ENCODE results near the gene NR2E3.

The NR2E3 gene

DNA sequence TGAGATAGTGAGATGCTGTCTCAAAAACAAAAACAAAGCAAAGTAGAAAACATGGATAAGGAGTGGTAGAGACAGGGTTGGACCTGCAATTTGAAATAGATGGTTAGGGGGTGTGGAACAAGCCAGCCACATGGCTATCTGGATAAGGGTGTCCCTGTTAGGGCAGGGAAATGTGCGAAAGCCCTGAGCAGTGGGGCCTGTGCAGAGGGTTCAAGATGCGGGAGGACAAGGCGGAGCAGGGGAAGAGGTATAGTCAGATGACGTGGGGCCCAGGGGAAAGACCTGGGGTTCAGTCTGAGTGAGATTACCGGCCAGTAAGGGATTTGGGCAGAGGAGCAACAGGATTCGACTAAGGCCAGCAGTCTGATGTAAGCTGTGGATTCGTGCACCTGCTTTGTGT, 18.4 kb upstream of the NR2E3 start:
- DNase-seq (ENCODE audit: low spot score): no peak

DNA sequence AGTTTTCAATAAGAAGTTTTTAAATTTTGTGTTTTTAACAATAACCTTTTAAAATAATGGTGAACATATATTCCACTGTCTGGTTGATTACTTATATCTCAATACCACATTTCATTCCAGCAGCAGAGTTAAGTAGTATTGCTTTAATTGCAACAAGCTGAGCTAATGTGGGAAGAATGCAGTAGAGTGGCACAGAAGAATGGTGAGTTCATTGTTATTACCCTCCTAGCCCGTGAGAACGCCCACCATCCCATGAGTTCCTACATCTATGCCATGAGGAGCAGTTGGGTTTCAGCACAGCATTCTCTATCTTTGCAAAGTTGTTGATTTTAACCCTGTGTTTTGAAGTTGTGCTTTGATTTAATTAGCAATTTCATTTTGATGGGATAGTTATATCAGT, 17.8 kb upstream of the NR2E3 start:
- DNase-seq (ENCODE audit: low spot score): no peak

DNA sequence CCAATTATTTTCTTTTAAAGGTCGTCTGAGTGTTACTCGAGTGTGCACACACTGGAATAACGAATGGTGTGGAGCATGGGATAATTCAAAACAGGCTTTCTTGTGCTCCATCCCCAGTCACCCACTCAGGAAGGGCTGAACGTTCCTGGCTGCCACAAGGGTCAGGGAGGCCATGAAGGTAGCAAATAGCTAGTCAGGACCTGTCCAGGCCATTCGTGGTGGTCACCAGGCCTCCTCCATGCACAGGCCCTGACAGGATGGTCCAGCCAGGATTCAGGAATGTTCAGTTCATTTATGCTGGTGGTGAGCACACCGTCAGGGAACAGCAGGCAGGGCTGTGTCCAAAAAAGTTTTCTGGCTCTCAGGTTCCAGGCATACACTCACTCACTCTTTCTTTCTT, 11.7 kb upstream of the NR2E3 start:
- DNase-seq (ENCODE audit: low spot score): no peak

DNA sequence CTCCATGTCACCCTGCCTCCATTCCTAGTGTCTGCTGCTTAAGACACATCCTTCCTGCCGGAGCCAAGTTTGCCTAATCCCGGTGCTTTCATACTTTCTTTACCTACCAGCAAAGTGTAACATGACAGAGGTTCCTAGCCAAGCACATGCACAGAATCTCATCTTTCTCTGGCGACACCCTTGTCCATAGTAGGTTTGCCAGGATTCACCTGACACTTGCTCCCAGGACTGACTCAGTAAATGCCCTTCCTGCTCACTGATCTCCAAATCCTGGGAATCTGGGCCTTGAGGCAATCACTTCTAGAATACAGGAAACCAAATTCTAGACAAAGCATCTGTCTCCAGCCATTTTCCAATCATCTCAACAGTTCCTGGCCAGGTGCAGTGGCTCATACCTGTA, 10.2 kb upstream of the NR2E3 start:
- no peak for DNase-seq (ENCODE audit: low spot score)

DNA sequence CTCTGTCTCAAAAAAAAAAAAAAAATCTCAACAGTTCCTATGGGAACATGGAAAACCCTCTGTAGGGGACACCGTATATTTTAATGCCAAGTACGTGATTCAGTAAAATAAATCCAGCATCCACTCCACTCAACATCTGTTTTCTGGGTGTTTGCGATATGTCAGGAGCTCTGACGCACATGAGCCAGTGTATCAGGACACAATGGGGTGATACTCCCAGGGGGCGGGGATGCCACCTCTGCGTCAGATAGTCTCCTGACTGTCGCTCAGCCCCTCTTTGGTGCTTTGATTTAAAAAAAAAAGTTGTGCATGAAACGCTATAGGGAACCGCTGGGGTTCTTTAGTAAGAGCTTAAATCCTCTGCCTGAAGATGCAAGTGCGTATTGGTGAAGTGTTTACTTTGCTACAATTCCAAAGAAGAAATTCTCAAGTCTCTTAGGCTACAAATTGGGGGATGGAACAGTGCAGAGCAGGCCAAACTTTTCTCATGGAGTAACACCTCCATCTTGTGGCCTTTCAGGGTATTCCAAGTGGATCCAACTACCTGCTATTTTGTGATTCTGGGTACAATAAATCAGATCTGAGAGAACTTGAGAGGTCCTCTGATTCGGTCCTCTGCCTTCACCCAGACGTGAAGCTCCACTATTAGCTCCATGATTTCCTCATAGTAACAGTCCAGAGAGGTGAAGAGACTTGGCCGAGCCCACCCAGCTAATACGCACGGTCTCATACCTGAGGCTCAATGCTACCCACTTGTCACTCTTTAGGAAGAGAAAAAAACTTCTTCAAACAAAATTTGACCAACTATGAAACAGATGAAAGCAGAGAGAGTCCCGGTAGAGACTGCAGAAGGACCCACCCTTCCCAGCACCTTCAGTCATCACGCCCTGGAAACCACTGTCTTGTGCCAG, 9.3 kb upstream of the NR2E3 start:
- peak; percentile 45 for DNase-seq (ENCODE audit: low spot score)

DNA sequence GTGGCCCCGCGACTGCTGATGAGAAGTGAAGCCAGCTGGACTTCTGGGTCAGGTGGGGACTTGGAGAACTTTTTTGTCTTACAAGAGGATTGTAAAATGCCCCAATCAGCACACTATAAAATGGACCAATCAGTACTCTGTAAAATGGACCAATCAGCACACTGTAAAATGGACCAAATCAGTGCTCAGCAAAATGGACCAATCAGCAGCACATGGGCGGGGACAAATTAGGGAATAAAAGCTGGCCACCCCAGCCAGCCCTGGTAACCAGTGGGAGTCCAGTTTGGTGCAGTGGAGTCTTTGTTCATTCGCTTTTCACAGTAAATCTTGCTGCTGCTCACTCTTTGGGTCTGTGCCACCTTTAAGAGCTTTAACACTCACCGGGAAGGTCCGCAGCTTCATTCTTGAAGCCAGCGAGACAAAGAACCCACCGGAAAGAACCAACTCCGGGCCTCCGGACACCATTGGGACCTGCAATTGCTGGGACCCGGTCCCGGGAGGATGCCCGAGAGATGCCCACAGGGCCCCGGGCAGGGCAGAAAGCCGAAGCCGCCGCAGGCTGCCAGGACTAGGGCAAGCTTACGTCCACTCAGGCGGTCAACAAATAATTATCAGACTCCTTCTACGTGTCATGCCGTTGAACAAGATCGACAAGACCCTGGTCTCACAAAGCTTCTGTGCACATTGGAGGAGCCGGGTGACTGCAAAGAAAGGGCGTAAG, 8.3 kb upstream of the NR2E3 start:
- no peak for DNase-seq (ENCODE audit: low spot score)

DNA sequence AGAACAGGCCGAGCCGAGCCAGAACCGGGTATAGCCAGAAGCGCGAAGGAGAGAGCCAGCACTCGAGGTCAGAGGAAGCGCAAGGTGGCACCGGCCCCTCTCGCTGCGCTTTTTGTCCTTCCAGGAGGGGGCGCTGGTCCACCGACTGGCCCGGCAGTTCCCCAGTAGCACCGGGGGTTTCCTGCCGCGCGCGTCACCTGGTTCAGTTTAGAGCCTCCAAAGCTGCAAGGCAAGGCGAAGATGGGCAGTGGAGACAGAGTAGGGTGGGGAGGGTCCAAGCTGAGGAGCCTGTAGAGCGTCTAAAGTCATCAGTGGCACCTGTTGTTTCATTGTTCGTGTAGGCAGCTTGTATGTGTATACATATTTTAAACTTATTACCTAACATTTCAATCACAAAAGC, 7.6 kb upstream of the NR2E3 start:
- DNase-seq (ENCODE audit: low spot score): no peak

DNA sequence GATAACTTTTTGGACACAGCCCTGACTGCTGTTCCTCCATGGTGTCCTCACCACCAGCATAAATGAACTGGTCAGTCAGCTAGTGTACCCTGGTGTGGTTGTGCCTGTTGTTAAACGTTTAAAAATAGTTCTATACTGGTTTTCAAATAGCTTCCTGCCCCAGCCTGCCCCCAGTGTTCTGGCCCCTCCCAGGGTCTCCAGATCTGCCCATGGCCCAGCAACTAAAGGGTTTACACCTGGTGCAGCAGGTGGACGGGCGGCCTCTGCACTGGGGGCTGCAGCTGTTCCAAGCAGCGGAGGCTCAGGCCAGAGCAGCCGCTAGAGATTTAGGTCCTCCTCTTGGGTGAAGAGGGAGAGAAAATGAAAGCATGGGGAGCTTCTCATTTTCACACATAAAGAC, 6.1 kb upstream of the NR2E3 start:
- DNase-seq (ENCODE audit: low spot score): no peak

DNA sequence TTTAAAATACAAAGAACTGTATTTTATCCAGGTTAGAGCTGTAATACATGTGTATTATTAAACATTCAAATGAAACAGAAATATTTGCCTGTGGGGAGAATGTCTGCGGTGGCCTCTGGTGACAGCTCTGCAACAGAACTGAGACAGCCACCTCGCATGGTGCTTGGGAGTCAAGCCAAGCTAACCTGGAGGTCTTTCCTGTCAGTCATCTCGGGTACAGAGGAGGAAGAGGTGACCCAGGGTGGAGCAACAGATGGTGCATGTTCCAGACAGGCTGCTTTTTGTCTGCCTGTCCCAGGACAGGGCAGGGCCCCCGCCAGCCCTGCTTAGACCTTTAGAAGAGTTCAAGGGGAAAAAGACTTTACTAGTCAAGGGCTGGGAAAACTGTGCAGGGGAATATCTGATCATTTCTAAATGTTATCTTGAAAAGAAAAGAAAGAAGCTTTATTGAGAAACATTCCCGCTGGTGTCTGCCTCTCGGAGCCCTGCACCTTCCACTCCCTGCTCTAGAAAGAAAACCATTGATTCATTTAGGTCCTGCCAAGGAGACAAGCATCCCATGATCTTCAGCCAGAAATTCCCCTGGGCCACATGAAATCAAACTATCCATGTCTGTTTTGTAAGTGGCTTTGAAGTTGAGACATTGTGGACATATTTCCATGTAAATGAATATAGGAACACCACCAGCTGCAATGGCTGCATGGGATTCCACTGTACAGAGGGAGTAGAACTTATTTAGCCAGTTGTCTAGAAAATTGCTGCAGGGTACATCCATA, 5.5 kb upstream of the NR2E3 start:
- no peak for DNase-seq (ENCODE audit: low spot score)

DNA sequence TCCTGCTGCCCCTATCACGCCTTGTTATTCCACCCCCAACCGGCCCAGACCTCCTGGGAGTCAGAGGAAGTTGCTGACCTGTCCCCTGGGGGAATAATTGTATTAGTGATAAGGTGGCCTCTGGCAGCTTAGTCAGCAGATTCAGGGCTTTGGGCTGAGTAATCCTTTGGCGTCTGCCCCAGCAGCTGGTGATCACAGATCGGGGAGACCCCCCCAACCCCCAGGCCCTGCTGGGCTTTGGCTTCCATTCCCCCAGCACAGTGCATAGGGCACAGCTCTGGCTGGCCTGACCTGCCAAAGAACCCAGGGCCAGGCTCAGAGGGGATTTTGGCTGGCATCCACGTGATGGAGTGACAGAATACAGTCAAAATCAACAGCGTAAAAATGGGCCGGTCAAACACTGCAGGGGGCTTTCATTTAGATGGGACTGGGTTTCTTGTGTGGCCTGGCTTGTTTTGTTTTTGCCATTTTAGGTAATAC, 3.9 kb upstream of the NR2E3 start:
- no peak for DNase-seq (ENCODE audit: low spot score)

DNA sequence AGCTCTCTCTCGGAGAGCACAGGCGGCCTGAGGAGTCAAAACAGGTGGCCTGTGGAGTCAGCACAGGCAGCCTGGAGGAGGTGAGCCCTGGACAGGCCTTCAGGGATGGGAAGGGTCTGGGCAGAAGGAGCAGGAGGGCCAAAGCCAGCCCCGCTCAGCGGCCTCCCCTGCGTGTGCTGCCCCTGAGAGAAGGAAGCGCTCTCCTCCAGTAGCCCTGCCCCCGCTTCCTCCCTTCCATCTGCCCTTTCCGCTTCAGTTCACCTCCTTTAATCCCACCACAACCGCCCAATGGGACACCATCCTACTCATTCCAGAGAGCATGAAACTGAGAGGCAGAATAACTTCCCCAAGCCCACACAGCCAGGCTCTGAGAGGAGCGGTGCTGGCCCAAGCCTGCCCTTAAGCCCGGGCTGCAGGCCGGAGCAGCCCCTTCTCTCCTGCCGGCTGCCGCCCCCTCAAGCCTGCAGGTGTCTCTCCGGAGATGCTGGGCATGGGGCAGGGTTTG, 3.2 kb upstream of the NR2E3 start:
- no peak for DNase-seq (ENCODE audit: low spot score)

DNA sequence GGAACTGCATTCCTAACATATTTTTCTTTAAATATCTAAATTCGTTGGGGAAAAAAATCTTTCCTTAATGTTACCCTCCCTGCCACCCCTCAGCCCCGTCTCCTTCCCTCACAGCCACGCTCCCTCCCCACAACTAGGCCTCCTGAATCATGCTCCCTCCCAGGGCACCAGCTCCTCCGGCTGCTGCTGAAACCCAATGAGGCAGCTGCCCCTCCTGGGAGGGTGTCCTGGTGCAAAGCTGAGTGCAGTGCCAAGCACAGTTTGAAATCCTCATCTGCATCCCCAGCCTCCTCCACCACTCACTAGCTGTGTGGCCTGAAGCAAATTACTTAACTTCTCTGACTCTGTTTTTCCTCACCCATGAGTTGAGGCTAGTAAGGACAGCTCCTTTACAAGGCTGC, 2.7 kb upstream of the NR2E3 start:
- no peak for DNase-seq (ENCODE audit: low spot score)

DNA sequence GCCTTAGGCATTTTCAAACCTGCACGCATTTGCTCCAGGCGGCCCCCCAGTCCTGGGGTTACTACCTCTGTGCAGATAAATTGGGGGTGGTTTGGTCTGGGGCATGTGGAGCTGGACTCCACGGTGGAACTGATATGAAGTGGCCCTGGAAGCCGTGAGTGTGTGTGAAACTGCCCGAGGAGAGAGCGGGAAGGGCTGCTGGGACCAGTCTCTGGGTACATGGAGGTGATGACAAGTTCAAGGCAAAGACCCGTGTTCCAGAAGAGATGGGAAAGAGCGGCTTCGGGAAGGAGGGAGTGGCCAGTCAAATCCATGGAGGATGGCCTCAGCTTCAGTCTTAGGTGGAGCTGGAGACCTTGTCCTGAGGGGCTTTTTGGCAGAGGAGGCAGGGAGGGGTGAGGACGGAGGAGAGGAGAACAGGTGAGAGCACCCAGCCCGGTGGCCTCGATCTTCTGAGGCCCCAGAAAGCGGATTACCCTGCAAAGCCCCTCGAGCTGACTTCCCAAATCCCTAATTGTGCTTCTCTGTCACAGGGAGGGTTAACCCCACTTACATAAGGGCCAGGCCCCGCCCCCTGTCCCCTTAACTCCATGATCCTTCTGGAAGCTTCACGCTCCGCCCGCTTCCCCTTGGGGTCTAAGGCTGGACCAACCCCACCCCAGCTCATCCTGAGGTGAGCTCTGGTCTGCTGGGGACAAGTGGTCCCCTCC, 1.9 kb upstream of the NR2E3 start:
- DNase-seq (ENCODE audit: low spot score): no peak

DNA sequence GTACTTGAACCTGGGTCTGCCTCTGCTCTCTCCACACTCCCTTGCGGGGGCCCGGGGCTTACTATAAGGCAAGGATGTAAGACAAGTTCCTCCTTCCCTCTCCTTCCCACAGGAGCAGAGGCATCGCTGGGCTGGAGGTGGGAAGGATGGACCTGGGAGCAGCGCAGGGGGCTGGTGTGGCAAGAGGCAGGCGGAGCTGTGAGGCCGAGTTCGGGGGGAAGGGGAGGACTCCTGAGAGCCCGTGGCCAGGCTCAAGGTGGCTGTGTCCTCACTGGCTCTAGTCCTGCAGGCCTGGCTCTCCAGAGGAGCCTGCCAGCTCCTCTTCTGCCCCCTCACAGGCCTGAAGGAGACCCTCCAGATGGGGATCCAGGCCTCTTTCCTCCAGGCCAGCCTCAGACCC, 1.0 kb upstream of the NR2E3 start:
- DNase-seq (ENCODE audit: low spot score): no peak

DNA sequence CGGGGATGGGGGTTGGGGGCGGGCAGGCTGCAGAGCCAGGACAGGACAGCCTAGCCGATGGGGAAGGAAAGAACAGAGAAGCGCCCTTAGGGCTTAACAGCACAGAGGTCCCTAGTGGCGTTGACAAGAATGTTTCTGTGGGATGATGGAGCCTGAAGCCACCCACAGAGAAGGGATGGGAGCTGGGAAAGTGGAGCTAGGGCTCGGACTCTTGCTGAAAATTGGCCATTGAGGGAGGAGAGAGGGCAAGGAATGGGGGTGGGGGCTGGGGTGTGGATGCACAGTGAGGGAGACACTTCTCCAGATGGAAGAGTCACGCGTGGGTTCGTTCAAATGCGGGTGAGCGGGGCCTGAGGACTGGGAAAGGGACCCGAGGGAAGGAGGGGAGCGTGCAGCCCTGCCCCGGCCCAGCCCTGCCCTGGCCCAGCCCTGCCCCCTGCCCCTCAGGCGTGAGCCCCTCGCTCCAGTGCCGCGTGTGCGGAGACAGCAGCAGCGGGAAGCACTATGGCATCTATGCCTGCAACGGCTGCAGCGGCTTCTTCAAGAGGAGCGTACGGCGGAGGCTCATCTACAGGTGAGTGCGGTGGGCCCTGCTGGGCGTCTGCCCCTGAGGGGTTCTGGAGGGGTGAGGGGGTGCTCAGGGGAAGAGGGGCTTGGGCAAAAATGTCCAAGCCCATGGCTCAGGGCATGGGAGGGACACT, 832 bp downstream of the NR2E3 start:
- DNase-seq (ENCODE audit: low spot score): no peak

DNA sequence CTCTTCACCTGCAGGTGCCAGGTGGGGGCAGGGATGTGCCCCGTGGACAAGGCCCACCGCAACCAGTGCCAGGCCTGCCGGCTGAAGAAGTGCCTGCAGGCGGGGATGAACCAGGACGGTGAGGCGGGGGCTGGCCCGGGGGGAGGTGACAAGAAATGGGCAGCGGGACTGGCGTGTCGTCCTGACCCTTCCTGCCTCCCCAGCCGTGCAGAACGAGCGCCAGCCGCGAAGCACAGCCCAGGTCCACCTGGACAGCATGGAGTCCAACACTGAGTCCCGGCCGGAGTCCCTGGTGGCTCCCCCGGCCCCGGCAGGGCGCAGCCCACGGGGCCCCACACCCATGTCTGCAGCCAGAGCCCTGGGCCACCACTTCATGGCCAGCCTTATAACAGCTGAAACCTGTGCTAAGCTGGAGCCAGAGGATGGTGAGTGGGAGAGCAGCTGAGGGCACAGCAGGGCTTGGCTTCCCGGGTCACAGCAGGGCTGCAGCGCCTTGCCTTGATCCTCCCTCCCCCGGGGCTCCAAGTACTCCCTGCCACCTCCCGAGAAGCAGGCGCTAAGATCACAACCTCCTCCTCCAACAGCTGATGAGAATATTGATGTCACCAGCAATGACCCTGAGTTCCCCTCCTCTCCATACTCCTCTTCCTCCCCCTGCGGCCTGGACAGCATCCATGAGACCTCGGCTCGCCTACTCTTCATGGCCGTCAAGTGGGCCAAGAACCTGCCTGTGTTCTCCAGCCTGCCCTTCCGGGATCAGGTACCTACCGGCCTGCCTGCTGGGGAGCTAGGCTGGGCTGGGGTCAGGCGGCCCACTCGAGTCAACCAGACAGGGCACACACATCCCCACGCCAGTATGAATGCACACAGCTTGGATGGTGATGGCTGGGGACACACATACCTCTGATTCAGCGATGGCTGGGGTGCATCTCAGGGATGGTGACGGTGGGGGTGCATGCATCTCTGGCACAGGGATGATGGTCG, 1.7 kb downstream of the NR2E3 start:
- no peak for DNase-seq (ENCODE audit: low spot score)

DNA sequence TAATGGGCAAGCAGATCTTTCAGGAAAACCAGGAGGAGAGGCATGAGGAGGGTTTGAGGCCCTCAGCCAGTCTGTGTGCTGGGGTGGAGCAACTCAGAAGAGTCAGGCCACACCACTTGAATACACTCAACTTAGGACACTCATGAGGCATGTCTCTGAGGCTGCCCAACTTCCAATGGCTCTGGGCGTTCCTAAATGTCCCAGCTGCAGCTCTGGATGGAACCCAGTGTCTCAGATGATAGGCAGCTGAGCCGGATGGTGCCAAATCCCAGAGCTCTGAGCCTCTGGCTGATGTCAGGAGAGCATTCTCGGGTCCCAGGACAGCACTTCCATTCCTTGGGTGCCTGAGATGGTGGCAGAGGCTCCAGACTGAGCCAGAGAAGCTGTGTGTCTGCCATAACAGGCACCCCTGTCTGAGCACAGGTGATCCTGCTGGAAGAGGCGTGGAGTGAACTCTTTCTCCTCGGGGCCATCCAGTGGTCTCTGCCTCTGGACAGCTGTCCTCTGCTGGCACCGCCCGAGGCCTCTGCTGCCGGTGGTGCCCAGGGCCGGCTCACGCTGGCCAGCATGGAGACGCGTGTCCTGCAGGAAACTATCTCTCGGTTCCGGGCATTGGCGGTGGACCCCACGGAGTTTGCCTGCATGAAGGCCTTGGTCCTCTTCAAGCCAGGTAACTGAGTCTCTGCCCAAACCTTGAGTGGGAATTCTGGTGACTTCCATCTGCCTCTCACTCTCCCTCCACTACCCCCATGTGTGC, 2.8 kb downstream of the NR2E3 start:
- DNase-seq (ENCODE audit: low spot score): no peak

DNA sequence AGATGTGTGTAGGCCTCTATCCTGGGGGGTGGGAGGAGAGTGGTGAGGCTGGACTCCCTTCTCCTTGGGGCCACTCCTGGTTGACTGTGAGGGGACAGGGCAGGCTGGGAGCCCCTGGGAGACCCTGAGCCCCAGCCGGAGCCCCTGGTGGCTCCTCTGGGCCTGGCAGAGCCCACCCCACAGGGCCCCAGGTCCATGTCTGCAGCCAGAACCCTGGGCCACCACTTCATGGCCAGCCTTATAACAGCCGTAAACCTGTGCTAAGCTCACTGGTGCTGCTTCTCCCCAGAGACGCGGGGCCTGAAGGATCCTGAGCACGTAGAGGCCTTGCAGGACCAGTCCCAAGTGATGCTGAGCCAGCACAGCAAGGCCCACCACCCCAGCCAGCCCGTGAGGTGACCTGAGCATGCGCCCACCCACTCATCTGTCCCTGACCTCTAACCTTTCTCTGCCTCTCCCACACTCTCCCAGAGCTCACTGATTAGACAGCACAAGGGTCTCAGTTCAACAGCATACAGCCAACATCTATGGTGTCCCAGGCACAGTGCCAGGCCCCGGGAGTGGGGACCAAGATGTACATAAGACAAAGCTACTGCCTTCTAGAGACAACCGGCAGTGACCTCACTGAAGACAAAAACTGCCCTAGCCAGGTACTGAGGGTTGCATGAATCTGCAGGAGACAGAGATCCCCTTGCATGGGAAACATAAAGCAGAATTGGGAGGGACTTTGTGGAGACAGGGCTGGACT, 3.5 kb downstream of the NR2E3 start:
- DNase-seq (ENCODE audit: low spot score): no peak

Measured in pons (tissue), 1 donor.